Measurements from ENCODE around the gene NGB. TPM values are rescaled to one million over a fixed set of nuclear protein-coding genes. Genes with fewer than 3 reads are reported as not detected.
"Not testable (repeated sequence)": the region's sequence is repeated elsewhere in the genome, so short reads cannot be mapped to it uniquely, and the experiment has no call there.

Gene NGB
- not detected for total RNA-seq
- long read RNA-seq, result 0 reads

GRCh38 chr14:77271113-77271710 is at the start of gene NGB:
TSS of gene NGB (minus strand) at chr14:77271206. CDS start at chr14:77270937, 269 bp downstream.
- DNase-seq (no peak), ATAC-seq (no peak)
- Histone ChIP-seq H3K36me3 (peaks cover 2% of the 10 kb centered on the region), H3K9me3 (peaks cover 6% of the 10 kb centered on the region), H3K4me3 (no peak within 1 kb of the TSS), H3K4me1 (no peaks in the 10 kb centered on the region), H3K27me3 (ENCODE audit: low read depth) (peaks cover 43% of the 10 kb centered on the region), H3K27ac (no peak within 1 kb of the TSS)
- intact Hi-C loops (cut with DNase I), result no loop called here
- no peak for TF ChIP-seq CTCF (IDR thresholded peaks at IDR 0.05)

GRCh38 chr14:77320238-77320935 is 49.4 kb upstream of the NGB start, which contains the start of gene POMT2:
TSS of gene POMT2 (minus strand) at chr14:77320883. CDS start at chr14:77320681, 202 bp downstream.
- Histone ChIP-seq H3K27ac (peak within 1 kb of the TSS; percentile 98), H3K4me3 (peak within 1 kb of the TSS; percentile 99), H3K36me3 (no peaks in the 10 kb centered on the region), H3K9me3 (no peaks in the 10 kb centered on the region), H3K27me3 (ENCODE audit: low read depth) (no peaks in the 10 kb centered on the region), H3K4me1 (peaks cover 28% of the 10 kb centered on the region)
- intact Hi-C loops (cut with DNase I), result no loop called here
- peak; percentile 45 for TF ChIP-seq CTCF (IDR thresholded peaks at IDR 0.05)
- ATAC-seq, result peak; percentile 88 to 91
- peak; percentile 95 for DNase-seq

- H3K4me1 ChIP-seq, result peaks cover 28% of the 10 kb centered on the region
- no peak for TF ChIP-seq CTCF (IDR thresholded peaks at IDR 0.05)
- ATAC-seq (no peak), DNase-seq (no peak)
- no peak overlapping the region for H3K4me3 ChIP-seq
- peak overlapping the region; percentile 98 for H3K27ac ChIP-seq
- intact Hi-C loops (cut with DNase I), result no loop called here
- no peaks in the 10 kb centered on the region for H3K9me3 ChIP-seq
- H3K27me3 ChIP-seq (ENCODE audit: low read depth), result no peaks in the 10 kb centered on the region
- no peaks in the 10 kb centered on the region for H3K36me3 ChIP-seq
These were observed 48.4 kb upstream of the NGB start for GRCh38 chr14:77319422-77319821.

GRCh38 chr14:77318756-77319155 is 47.8 kb upstream of the NGB start:
- H3K4me3 ChIP-seq; DNase-seq; ATAC-seq; intact Hi-C loops (cut with DNase I); H3K36me3 ChIP-seq; H3K9me3 ChIP-seq; H3K27me3 ChIP-seq (ENCODE audit: low read depth); H3K27ac ChIP-seq: not testable (repeated sequence)
- H3K4me1 ChIP-seq, result peaks cover 28% of the 10 kb centered on the region

GRCh38 chr14:77318006-77318553 is 47.1 kb upstream of the NGB start:
- H3K9me3 ChIP-seq, result no peaks in the 10 kb centered on the region
- H3K4me1 ChIP-seq, result peaks cover 28% of the 10 kb centered on the region
- no peak overlapping the region for H3K27ac ChIP-seq
- DNase-seq (no peak), ATAC-seq (no peak)
- intact Hi-C loops (cut with DNase I), result no loop called here
- no peaks in the 10 kb centered on the region for H3K36me3 ChIP-seq
- no peak overlapping the region for H3K4me3 ChIP-seq
- H3K27me3 ChIP-seq (ENCODE audit: low read depth), result no peaks in the 10 kb centered on the region
- TF ChIP-seq CTCF (IDR thresholded peaks at IDR 0.05), result no peak

- H3K4me3 ChIP-seq, result no peak overlapping the region
- H3K27ac ChIP-seq, result no peak overlapping the region
- ATAC-seq (no peak), DNase-seq (no peak)
- peaks cover 20% of the 10 kb centered on the region for H3K4me1 ChIP-seq
- no peak for TF ChIP-seq CTCF (IDR thresholded peaks at IDR 0.05)
- H3K36me3 ChIP-seq, result no peaks in the 10 kb centered on the region
- H3K9me3 ChIP-seq, result no peaks in the 10 kb centered on the region
- intact Hi-C loops (cut with DNase I), result no loop called here
- no peaks in the 10 kb centered on the region for H3K27me3 ChIP-seq (ENCODE audit: low read depth)
These were observed 45.9 kb upstream of the NGB start for GRCh38 chr14:77316872-77317301.

All from lower lobe of right lung (tissue), 2 donors.